ENCODE data around the gene NDUFAF5.

Gene NDUFAF5

GRCh38 chr20:13778827-13779226, 6.0 kb upstream of the NDUFAF5 start:
- no peak overlapping the region for H3K4me3 ChIP-seq
- TF ChIP-seq CTCF (IDR thresholded peaks at IDR 0.05) = no peak
- no peak for DNase-seq (ENCODE audit: low spot score)
- no peak overlapping the region for H3K27ac ChIP-seq

- H3K27ac ChIP-seq = no peak overlapping the region
- no peak for DNase-seq (ENCODE audit: low spot score)
- no peak for TF ChIP-seq CTCF (IDR thresholded peaks at IDR 0.05)
- H3K4me3 ChIP-seq = peak overlapping the region; percentile 24
These were observed 1.3 kb upstream of the NDUFAF5 start for GRCh38 chr20:13783528-13783927.

DNA sequence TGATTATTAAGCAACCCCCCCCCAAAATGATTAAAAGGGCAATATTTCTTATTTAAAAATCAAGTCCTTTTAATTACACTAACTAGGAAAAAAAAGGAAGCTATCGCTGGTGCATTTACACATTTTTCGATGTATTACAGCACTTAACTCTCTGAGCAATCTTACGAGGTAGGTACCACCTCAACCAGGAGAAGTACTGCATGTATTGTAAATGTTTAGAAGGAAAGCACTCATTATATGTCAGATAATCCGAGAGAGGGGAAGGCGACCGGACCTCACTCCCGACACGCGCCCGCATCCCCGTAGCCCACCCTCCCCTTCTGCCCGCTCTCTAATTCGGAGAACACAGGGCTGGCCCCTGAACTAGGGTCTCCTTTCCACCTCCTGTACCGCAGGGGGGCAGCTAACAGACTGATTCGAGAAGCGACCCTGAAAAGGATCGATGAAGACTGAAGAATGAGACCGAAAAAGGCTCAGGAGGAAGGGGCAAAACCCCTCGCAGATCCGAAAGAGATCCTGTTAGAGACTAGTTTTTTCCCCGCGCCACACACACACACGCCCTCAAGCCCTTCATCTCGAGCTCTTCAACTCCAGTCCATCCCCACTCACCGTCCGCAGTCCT, 446 bp upstream of the NDUFAF5 start:
- Histone ChIP-seq H3K27ac (peak overlapping the region; percentile 87 to 90), H3K4me3 (peak overlapping the region; percentile 87)
- TF ChIP-seq CTCF (IDR thresholded peaks at IDR 0.05) = no peak
- peak; percentile 73 for DNase-seq (ENCODE audit: low spot score)

- no peak for DNase-seq (ENCODE audit: low spot score)
- Histone ChIP-seq H3K4me3 (peak overlapping the region; percentile 87), H3K27ac (no peak overlapping the region)
- no peak for TF ChIP-seq CTCF (IDR thresholded peaks at IDR 0.05)
These were observed 1.5 kb downstream of the NDUFAF5 start for GRCh38 chr20:13786143-13786828.

- no peak overlapping the region for H3K27ac ChIP-seq
- no peak for DNase-seq (ENCODE audit: low spot score)
These were observed 3.5 kb downstream of the NDUFAF5 start for GRCh38 chr20:13788167-13788834.

GRCh38 chr20:13790708-13791107, 5.9 kb downstream of the NDUFAF5 start:
- Histone ChIP-seq H3K27ac (no peak overlapping the region), H3K4me3 (no peak overlapping the region)
- TF ChIP-seq CTCF (IDR thresholded peaks at IDR 0.05) = no peak
- DNase-seq (ENCODE audit: low spot score) = no peak

More at GRCh38 chr20:13788167-13788834, 3.5 kb downstream of the NDUFAF5 start:
- TF ChIP-seq CTCF (IDR thresholded peaks at IDR 0.05) = no peak
- H3K4me3 ChIP-seq = no peak overlapping the region

All from coronary artery (tissue), 2 donors.